HEK293 (cell line): ENCODE data around the gene KLF4.

Source experiments
- CTCF ChIP-seq: fragments of 450-650 bp; formaldehyde crosslinking; IDR thresholded peaks from 2 replicates; pipeline ENCODE4 v1.5.1; 2016; ENCODE audit warnings: missing biosample characterization, missing genetic modification characterization
- GFI1B ChIP-seq: fragments of 450-650 bp; formaldehyde crosslinking; IDR thresholded peaks from 2 replicates; pipeline ENCODE4 v1.5.1; 2016; ENCODE audit warnings: missing biosample characterization, missing genetic modification characterization

- TF ChIP-seq CTCF (tag by site-specific recombination) (no peak), GFI1B (tag by site-specific recombination) (no peak)
Observed at GRCh38 chr9:107443786-107444185, 45.8 kb downstream of the KLF4 start.
